ENCODE measurements around the gene SCRN2. TPM values are rescaled to one million over a fixed set of nuclear protein-coding genes. Genes with fewer than 3 reads are reported as not detected.

SCRN2 gene
- total RNA-seq, 2 experiments from 2014 or later, result 28.1 to 33.8 TPM

GRCh38 chr17:47878203-47879027 lies 37.3 kb upstream of the SCRN2 start:
- no peaks in the 10 kb centered on the region for H3K9me3 Mint-ChIP-seq (ENCODE audit: low read depth)
- H3K27me3 Mint-ChIP-seq, result peaks cover 45% of the 10 kb centered on the region
- H3K36me3 Mint-ChIP-seq, result no peaks in the 10 kb centered on the region
- H3K4me1 Mint-ChIP-seq, result peaks cover 7% of the 10 kb centered on the region
- CTCF ChIA-PET, result interaction anchor here (1.2 to 1.8 kb wide), 2 partner anchors 31 to 36 kb away, joined by 7 to 8 read pairs; no protein-coding TSS in a partner anchor
- ATAC-seq (no peak), DNase-seq (no peak)
- H3K27ac Mint-ChIP-seq, result no peak overlapping the region
- H3K4me3 Mint-ChIP-seq, result no peak overlapping the region

DNA sequence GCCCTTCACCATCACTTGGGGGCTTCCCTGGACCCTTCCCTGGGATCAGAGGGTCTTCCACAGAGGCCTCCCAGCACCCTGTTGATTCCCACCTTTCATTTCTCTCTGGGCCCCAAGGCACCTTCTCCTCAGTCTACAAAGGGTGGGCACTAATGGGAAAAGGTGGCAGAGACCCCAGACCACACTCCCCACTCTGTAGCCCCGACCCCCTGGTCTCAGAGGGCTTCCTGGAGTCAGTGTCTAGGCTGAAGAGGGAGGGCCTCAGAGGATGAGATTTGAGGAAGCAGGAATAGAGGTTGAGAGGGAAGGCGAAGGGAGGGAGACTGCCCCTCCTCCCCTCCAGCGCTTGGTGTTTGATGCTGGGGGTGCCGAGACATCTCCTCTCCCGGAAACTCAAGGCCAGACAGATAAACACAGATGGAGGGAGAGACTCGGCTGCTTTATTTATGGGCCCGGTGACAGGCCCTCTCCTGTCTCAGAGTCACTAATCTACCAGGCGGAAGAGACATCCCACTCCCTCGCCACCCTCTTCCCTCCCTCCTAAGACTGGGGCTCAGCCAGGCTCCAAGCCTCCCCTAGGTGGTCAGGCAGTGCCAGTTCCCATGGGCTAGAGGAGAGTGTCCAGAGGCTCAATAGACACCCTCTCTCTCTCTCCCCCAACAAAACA lies 36.4 kb upstream of the SCRN2 start:
- no peak for DNase-seq
- CTCF ChIA-PET, result no interaction called here
- Mint-ChIP-seq H3K4me1 (peaks cover 7% of the 10 kb centered on the region), H3K4me3 (no peak overlapping the region), H3K9me3 (ENCODE audit: low read depth) (no peaks in the 10 kb centered on the region), H3K36me3 (no peaks in the 10 kb centered on the region), H3K27ac (no peak overlapping the region), H3K27me3 (peaks cover 52% of the 10 kb centered on the region)
- ATAC-seq, result no peak

- Mint-ChIP-seq H3K9me3 (ENCODE audit: low read depth) (no peaks in the 10 kb centered on the region), H3K4me3 (no peak overlapping the region), H3K4me1 (peaks cover 5% of the 10 kb centered on the region), H3K27me3 (peaks cover 66% of the 10 kb centered on the region), H3K36me3 (no peaks in the 10 kb centered on the region), H3K27ac (no peak overlapping the region)
- CTCF ChIA-PET, result interaction anchor here (2.4 kb wide), 1 partner anchor 15 kb away, joined by 9 read pairs; no protein-coding TSS in a partner anchor
- DNase-seq (no peak), ATAC-seq (no peak)
These were observed 34.2 kb upstream of the SCRN2 start for GRCh38 chr17:47875011-47875985.

GRCh38 chr17:47873200-47874090 lies 32.4 kb upstream of the SCRN2 start:
- Mint-ChIP-seq H3K9me3 (ENCODE audit: low read depth) (no peaks in the 10 kb centered on the region), H3K27ac (no peak overlapping the region), H3K4me1 (no peaks in the 10 kb centered on the region), H3K4me3 (no peak overlapping the region), H3K27me3 (peaks cover 66% of the 10 kb centered on the region), H3K36me3 (no peaks in the 10 kb centered on the region)
- no peak for DNase-seq
- CTCF ChIA-PET, result interaction anchor here (0.6 to 1.5 kb wide), 3 partner anchors 16 to 32 kb away, joined by 3 read pairs; partner anchors contain the start of gene SCRN2
- ATAC-seq, result no peak

DNA sequence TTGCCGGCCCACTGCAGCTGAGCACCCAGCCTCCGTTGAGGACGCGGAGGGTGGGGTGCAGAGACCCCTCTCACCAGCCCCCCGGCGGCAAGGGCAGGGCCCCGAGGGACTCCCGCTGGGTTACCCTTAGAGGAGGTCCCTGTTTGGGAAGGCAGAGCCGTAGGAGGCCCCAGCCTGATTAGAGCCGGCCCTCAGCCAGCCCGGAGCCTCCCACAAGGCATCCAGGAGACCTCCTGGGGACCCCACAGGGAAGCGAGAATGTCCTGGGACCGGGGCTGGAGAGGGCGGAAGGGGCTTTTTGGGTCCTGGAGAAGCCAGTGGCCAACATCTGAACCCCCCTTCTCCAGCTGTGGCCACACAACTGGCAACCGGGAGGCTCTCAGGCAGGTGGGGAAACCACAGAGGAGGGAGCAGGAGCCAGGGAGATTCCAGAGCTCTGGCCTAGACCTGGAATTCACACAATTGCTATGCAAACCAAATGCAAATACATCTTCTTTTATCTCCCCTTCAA lies 31.6 kb upstream of the SCRN2 start:
- CTCF ChIA-PET, result interaction anchor here (1.2 to 2.7 kb wide), 3 partner anchors 17 to 31 kb away, joined by 3 to 8 read pairs (median 3); partner anchors contain the start of gene SCRN2
- no peaks in the 10 kb centered on the region for H3K9me3 Mint-ChIP-seq (ENCODE audit: low read depth)
- no peaks in the 10 kb centered on the region for H3K4me1 Mint-ChIP-seq
- ATAC-seq (no peak), DNase-seq (no peak)
- H3K4me3 Mint-ChIP-seq, result no peak overlapping the region
- peaks cover 61% of the 10 kb centered on the region for H3K27me3 Mint-ChIP-seq
- no peak overlapping the region for H3K27ac Mint-ChIP-seq
- no peaks in the 10 kb centered on the region for H3K36me3 Mint-ChIP-seq

DNA sequence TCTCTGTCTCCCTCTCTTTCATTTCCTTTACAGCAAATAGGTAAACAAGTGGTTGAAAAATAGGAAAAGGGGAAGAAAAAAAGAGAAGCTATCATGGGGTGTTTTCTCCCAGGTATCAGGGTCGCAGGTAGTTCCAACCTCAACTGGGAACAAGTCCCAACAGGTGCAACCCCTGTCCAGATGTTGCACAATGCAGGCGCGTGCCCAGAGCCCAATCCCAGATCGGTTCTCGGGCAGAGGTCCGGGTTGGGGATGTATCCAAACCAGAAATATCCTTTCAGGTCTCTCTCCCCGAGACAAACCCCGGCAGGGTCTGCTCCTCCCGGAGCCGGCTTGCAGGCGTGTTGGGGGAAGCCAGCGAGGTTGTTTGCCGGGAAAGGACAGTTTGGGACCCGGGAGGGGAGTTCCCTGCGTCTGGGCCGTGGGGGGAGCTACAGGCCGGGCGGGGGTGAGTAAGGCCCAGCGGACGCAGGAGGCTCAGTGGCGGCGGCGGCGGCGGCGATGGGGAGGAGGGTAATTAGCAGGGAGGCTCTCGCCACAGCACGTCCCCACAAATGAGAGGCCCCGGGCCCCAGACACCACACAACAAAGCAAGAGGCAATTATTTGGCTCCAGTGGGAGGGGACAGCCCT lies 31.1 kb upstream of the SCRN2 start:
- Mint-ChIP-seq H3K27ac (no peak overlapping the region), H3K4me3 (no peak overlapping the region), H3K36me3 (no peaks in the 10 kb centered on the region), H3K27me3 (peaks cover 58% of the 10 kb centered on the region), H3K9me3 (ENCODE audit: low read depth) (no peaks in the 10 kb centered on the region), H3K4me1 (no peaks in the 10 kb centered on the region)
- CTCF ChIA-PET, result interaction anchor here (0.7 to 2.7 kb wide), 3 partner anchors 19 to 78 kb away, joined by 3 to 8 read pairs (median 3); partner anchors contain the start of gene SCRN2
- DNase-seq (no peak), ATAC-seq (no peak)

DNA sequence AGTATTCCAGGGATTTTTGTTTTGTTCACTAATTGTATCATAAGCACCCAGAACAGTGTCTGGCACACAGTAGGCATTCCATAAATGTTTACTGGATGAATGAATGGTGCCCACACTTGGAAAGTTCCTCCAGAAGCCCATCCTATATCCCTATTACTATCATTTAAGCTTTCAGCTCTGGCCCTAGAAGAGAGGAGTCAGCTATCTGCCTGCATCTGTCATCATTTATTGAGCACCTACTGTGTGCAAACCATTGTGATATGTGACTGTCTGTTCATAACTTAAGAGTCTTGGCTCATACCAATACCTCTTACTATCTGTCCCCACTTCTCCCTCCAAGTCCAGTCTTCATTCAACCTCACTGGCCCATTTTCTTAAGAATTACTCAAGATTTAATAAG lies 30.0 kb upstream of the SCRN2 start:
- CTCF ChIA-PET, result interaction anchor here (1.1 to 2.7 kb wide), 3 partner anchors 11 to 29 kb away, joined by 3 to 8 read pairs (median 3); partner anchors contain the start of gene SCRN2
- no peaks in the 10 kb centered on the region for H3K36me3 Mint-ChIP-seq
- no peaks in the 10 kb centered on the region for H3K4me1 Mint-ChIP-seq
- ATAC-seq, result no peak
- H3K4me3 Mint-ChIP-seq, result no peak overlapping the region
- DNase-seq, result no peak
- H3K9me3 Mint-ChIP-seq (ENCODE audit: low read depth), result no peaks in the 10 kb centered on the region
- peaks cover 58% of the 10 kb centered on the region for H3K27me3 Mint-ChIP-seq
- H3K27ac Mint-ChIP-seq, result no peak overlapping the region

GRCh38 chr17:47870056-47870455 lies 29.0 kb upstream of the SCRN2 start:
- DNase-seq, result no peak
- Mint-ChIP-seq H3K36me3 (no peaks in the 10 kb centered on the region), H3K27ac (no peak overlapping the region), H3K9me3 (ENCODE audit: low read depth) (no peaks in the 10 kb centered on the region), H3K4me3 (no peak overlapping the region), H3K4me1 (peaks cover 2% of the 10 kb centered on the region), H3K27me3 (peaks cover 53% of the 10 kb centered on the region)
- CTCF ChIA-PET, result interaction anchor here (1.1 to 2.7 kb wide), 3 partner anchors 10 to 28 kb away, joined by 3 to 8 read pairs (median 3); partner anchors contain the start of gene SCRN2
- ATAC-seq, result no peak

DNA sequence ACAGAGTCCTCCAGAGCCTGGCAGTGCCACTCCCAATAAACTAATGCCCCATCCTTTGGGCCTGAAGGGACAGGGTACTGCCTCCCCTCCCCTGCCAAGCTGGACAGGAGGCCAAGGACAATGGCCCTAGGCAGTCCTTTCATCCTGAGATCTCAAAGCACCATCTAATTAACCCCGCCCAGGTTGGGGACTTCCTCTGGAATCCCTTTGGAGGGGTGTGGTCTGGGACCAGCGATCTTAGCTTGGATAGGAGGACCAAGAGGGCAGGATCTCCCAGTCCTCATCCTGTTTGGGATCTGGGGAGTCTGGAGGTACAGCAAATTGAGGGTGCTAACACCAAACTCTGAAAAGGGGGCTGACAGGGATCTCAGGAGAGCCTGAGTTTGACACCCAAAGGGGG lies 28.0 kb upstream of the SCRN2 start:
- no peak for ATAC-seq
- H3K36me3 Mint-ChIP-seq, result no peaks in the 10 kb centered on the region
- peaks cover 46% of the 10 kb centered on the region for H3K27me3 Mint-ChIP-seq

DNA sequence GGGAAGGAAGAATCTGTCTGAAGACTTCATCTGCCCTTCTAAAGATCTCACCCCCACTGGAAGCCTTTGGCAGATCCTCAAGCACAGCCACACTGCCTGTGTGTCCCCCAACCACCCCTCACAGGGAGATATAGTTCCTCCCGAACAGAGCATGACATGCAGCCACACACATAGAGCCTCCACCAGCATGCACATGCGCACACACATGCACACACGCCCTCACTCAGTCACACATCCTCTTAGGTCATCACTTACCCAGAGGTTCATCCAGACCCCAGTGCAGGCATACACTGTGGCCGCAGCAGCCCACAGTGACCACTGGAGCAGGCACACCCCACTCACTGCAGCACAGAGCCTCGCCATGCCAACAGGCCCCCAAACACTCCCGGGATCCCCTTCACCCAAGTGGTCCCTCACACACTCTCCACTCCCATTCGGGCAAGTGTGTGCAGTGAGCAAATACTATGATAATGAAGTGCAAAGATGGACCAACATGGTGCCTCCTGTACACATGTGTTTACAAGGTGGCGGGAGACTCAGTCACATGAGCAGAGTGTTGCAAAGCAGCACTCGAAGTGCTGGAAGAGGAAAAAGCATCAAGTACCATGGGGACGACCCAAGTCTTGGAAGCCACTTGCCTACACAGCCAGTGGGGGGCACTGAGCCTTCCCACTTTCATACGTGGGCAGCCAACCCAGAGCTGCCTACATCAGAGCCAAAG lies 26.9 kb upstream of the SCRN2 start:
- no peaks in the 10 kb centered on the region for H3K36me3 Mint-ChIP-seq
- CTCF ChIA-PET, result interaction anchor here (0.7 to 1.4 kb wide), 2 partner anchors 16 to 734 kb away, joined by 4 read pairs; no protein-coding TSS in a partner anchor
- peaks cover 8% of the 10 kb centered on the region for H3K4me1 Mint-ChIP-seq
- DNase-seq (no peak), ATAC-seq (no peak)
- peaks cover 38% of the 10 kb centered on the region for H3K27me3 Mint-ChIP-seq
- H3K27ac Mint-ChIP-seq, result no peak overlapping the region
- no peak overlapping the region for H3K4me3 Mint-ChIP-seq
- H3K9me3 Mint-ChIP-seq (ENCODE audit: low read depth), result no peaks in the 10 kb centered on the region

More for the DNA sequence above, 28.0 kb upstream of the SCRN2 start:
- no peak overlapping the region for H3K4me3 Mint-ChIP-seq
- DNase-seq, result no peak
- no peak overlapping the region for H3K27ac Mint-ChIP-seq
- CTCF ChIA-PET, result interaction anchor here (0.7 to 1.4 kb wide), 4 partner anchors 11 to 28 kb away, joined by 3 to 4 read pairs (median 3); partner anchors contain the start of gene SCRN2
- no peaks in the 10 kb centered on the region for H3K9me3 Mint-ChIP-seq (ENCODE audit: low read depth)
- H3K4me1 Mint-ChIP-seq, result peaks cover 6% of the 10 kb centered on the region

DNA sequence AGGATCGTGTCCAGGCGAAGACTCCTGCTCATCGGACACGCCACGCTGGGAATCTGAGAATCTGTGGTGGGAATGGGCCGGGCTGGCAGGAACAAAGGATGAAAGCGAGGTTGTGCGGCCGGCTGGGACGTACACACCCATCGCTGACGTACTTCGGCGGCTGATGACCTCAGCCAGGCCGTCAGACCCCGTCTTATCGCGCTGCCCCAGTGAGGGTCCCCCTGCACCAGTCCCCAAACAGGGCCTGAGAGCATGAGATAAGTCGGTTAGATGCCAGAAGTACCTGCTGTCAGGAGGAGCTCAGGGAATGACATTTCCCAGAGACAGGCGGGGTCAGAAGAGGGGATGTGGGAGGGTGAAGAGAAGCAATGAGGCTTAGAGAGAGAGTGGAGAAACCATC lies 25.9 kb upstream of the SCRN2 start:
- peaks cover 30% of the 10 kb centered on the region for H3K27me3 Mint-ChIP-seq
- peaks cover 8% of the 10 kb centered on the region for H3K4me1 Mint-ChIP-seq
- CTCF ChIA-PET, result no interaction called here
- H3K9me3 Mint-ChIP-seq (ENCODE audit: low read depth), result no peaks in the 10 kb centered on the region
- no peaks in the 10 kb centered on the region for H3K36me3 Mint-ChIP-seq
- ATAC-seq (no peak), DNase-seq (no peak)
- H3K27ac Mint-ChIP-seq, result no peak overlapping the region
- no peak overlapping the region for H3K4me3 Mint-ChIP-seq
